Suprapubic skin (tissue), 4 donors: Measurements from ENCODE around the gene PCDHAC2.

Experiments used
- POLR2A ChIP-seq, 2 donors: fragments of 450-650 bp; IDR thresholded peaks; one replicate each; pipeline ENCODE4 v1.6.1; 2017; ENCODE audit warnings: antibody characterized with exemption in 2 of 2, mild to moderate bottlenecking in 2 of 2, moderate library complexity in 2 of 2
- POLR2AphosphoS5 ChIP-seq, 3 donors: sonication (generic); formaldehyde crosslinking; IDR thresholded peaks; one replicate each; pipeline ENCODE4 v1.6.1; 2017; ENCODE audit warnings: antibody characterized with exemption in 3 of 3
- TF ChIP-seq, protein P1 (sequence below), 2 donors: fragments of 200-600 bp in 1 of 2; fragments of 450-650 bp in 1 of 2; sonication (generic) in 1 of 2; IDR thresholded peaks; one replicate each; pipeline ENCODE4 v1.5.1; 2016 to 2019; ENCODE audit warnings: antibody characterized with exemption in 2 of 2, mild to moderate bottlenecking in 1 of 2, moderate library complexity in 1 of 2

DNA sequence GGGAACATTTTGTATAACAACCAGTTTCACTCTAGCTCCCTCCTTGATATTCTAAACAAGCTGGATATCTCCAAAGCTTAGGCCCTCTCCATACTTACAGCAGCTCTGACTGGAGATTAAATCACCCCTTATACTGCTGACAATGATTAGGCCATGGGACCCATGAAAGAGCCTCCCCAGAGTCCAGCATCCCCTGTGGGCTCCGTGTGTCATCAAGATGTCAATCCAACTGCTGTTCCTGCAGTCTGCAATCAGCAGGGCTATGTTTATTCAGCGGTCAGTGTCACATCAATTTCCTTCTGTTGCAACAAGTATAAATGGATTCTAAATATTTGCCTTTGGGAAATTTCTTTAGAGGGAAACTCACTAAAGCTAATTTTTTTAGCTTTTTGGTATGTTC is 26.6 kb downstream of the PCDHAC2 start:
- TF ChIP-seq POLR2A (IDR thresholded peaks at IDR 0.05) (no peak), POLR2AphosphoS5 (IDR thresholded peaks at IDR 0.05) (no peak)
- TF ChIP-seq, protein P1, sequence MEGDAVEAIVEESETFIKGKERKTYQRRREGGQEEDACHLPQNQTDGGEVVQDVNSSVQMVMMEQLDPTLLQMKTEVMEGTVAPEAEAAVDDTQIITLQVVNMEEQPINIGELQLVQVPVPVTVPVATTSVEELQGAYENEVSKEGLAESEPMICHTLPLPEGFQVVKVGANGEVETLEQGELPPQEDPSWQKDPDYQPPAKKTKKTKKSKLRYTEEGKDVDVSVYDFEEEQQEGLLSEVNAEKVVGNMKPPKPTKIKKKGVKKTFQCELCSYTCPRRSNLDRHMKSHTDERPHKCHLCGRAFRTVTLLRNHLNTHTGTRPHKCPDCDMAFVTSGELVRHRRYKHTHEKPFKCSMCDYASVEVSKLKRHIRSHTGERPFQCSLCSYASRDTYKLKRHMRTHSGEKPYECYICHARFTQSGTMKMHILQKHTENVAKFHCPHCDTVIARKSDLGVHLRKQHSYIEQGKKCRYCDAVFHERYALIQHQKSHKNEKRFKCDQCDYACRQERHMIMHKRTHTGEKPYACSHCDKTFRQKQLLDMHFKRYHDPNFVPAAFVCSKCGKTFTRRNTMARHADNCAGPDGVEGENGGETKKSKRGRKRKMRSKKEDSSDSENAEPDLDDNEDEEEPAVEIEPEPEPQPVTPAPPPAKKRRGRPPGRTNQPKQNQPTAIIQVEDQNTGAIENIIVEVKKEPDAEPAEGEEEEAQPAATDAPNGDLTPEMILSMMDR (IDR thresholded peaks at IDR 0.05): no peak
